COLO829 (cell line): Measurements from ENCODE around the gene OR6Q1.
"Not testable (repeated sequence)": the region's sequence is repeated elsewhere in the genome, so short reads cannot be mapped to it uniquely, and the experiment has no call there.

Source experiments
- DNase-seq: peaks from one replicate; pipeline ENCODE4 v3.0.0; 2012; ENCODE audit warnings: low spot score

OR6Q1 gene, protein sequence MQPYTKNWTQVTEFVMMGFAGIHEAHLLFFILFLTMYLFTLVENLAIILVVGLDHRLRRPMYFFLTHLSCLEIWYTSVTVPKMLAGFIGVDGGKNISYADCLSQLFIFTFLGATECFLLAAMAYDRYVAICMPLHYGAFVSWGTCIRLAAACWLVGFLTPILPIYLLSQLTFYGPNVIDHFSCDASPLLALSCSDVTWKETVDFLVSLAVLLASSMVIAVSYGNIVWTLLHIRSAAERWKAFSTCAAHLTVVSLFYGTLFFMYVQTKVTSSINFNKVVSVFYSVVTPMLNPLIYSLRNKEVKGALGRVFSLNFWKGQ

DNA sequence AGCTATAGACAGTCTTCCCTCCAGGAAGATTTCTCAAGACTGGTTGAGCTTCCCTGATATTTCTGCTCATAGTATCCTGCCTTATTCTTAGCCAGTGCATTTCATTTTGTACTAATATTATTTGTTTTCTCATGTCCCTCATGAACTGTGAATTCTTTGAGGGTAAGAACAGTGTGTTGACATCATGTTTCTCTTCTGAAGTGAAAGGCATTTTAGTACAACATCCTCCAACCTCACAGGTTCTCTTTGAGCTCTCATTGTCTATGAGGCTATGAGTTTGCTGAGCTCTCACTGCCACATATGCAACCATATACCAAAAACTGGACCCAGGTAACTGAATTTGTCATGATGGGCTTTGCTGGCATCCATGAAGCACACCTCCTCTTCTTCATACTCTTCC, at the start of gene OR6Q1:
TSS of gene OR6Q1 (plus strand) at position 301 of the 400 bp plus-strand sequence. CDS start at position 301, 0 bp downstream.
- no peak for DNase-seq

DNA sequence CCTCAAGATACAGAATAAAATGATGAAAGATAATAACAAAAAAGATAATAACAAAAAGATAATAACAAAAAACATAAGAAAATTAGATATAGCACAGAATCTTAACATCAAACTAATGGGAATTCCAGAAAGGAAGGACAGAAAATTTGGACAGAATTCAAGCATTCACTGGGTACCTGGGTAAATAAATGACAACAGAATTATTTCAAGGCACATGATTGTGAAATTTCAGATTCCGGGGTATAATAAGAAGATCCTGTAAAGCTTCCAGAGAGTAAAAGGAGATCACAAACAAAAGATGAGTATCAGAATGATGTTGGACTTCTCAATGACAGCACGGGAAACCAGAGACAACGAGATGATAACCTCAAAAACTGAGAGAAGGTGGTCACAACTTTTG, 49.2 kb upstream of the OR6Q1 start:
- no peak for DNase-seq

DNA sequence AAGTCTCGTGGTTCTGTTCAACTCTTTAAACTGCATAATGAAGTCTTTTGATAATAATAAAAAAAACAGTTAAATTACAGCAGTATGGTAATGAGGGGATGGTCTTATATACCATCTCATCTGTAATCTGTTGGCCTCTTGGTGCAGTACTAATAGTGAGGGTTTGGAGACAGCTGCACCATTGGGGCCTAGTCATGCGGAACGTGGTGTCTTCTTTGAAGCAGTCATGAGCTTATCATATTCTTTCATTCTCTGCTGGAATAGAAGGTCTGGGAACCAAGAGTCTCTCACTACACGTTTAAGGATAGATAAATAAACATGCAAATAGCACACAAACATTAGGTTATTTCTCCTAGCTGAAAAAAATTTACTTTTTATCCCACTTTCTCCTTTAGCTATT, 48.0 kb upstream of the OR6Q1 start:
- DNase-seq: no peak

DNA sequence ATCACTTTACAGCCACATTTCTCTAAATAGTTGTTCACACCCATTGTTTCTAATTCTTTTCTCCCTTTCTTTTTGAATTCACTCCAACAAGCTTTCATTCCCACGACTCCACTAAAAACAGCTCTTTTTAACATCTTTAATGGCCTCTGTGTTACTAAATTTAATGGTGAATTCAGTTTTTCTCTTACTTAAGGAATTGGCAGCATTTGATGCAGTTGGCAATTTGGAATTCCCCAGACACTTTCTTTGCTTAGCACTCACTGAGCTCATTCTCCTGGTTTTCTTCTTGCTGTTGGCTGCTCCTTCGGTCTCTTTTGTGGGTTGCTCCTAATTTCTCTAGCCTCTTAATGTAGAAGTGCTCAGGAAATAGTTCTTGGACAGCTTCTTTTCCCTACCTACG, 47.6 kb upstream of the OR6Q1 start:
- DNase-seq: no peak

DNA sequence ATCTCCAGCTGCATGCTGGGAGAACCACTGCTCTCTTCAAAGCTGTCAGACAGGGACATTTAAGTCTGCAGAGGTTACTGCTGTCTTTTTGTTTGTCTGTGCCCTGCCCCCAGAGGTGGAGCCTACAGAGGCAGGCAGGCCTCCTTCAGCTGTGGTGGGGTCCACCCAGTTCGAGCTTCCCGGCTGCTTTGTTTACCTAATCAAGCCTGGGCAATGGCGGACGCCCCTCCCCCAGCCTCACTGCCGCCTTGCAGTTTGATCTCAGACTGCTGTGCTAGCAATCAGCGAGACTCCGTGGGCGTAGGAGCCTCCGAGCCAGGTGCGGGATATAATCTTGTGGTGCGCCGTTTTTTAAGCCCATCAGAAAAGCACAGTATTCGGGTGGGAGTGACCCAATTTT, 31.2 kb upstream of the OR6Q1 start:
- not testable (repeated sequence) for DNase-seq

DNA sequence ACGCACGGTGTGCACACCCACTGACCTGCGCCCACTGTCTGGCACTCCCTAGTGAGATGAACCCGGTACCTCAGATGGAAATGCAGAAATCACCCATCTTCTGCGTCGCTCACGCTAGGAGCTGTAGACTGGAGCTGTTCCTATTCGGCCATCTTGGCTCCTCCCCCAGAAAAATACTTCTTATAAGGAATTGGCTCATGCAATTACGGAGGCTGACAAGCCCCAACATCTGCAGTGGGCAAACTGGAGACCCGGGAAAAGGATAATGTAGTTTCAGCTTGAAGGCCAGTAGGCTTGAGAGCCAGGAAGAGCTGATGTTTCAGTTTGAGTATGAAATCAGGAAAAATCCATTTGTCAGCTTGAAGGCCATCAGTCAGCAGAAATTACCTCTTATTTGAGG, 30.7 kb upstream of the OR6Q1 start:
- not testable (repeated sequence) for DNase-seq

DNA sequence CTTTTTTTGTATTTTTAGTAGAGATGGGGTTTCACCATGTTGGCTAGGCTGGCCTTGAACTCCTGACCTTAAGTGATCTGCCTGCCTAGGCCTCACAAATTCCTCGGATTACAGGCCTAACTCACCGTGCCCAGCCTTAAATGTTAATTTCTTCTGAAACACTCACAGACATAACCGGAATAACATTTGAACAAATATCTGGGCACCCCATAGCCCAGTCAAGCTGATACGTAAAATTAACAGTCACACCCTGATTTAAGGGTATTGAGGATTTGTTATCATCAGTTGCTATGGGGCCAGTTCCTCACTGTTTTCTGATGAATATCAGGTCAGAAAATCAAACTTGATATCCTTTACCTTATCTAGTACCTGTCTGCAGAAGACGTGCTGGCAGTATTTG, 30.1 kb upstream of the OR6Q1 start:
- no peak for DNase-seq

DNA sequence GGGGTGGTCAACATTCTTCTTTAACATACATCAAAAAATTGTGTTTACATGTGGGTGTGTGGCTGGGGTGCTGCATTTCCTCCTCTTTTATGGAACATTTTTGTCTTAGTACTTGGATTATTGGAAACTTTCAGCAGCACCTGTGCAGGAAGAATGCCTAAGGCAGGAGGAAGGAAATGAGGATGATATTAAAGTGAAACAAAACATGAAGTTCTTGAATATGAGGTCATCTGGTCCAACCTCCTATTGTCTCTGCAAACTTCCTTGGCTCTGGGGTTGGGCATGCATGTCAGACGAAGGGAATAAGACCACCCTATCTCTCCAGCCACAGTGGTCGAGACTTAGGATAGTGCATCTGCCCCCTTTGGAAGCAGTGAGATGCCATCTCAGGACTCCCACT, 27.7 kb upstream of the OR6Q1 start:
- DNase-seq: no peak

DNA sequence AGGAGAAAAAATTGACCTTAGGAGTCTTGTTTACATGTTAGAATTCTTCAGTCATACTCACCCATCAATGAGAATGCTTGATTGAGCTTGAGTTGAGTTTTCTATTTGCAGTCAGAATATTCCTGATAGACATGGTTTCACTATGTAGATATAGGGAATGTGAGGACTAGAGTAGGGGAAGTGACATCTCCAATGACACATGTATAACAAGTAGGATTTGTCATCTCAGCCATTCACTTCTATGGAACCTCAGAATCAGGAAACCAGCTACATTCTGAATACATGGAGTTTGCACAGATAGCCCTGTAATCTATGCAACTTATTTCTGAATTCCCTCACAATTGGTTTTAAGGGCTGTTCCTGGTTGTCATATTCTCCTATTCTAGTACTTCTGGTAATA, 27.2 kb upstream of the OR6Q1 start:
- no peak for DNase-seq

DNA sequence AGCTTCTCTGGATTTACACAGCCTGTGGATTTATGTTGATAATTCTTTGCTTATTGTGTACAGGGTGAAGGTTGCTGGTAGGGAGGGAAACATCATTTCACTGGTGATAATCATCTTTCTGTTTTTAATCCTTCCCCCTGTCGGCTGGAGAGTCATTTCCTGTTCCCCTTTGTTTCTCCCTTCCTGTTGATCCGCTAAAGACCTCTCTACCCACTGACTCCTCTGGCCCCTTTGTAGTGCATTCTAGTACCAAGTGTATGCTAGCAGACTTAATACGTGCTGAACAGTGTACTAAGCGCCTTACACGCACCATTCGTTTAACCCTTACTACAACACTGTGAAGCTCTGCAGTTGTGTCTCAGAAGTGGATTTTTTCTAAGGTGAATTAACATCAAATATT, 26.1 kb upstream of the OR6Q1 start:
- no peak for DNase-seq

DNA sequence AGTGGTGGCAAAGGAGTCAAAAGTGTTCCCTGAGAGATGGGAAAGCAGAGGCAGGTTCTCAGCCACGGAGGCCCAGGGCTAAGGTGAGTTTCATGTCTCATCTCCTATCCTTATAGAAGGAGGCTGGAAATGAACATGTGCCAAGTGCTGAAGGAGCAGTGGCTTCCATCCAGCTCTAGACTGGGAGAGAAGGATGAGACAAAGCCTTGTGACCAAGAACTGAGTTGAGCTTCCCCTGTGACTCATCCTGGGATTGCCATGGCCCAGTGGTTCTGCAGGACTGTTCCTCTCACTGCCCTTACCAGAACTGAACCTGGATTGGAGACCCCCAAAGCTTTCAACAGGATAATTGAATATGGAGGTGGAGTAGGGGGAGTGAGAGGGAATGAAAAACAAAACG, 23.8 kb upstream of the OR6Q1 start:
- no peak for DNase-seq

DNA sequence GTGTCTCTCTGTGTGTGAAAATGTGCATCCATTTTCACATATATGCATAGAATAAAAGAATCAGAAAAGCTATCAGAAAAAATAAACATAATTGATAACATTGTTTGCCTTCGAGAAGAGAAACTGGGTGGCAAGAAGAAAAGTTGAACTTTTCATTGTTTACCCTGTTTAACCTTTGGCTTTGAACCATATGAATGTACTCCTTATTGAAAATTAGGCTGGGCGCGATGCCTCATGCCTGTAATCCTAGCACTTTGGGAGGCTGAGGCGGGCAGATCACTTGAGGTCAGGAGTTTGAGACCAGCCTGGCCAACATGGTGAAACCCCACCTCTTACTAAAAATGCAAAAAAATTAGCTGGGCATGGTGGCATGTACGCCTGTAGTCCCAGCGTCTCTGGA, 19.0 kb upstream of the OR6Q1 start:
- DNase-seq: no peak

DNA sequence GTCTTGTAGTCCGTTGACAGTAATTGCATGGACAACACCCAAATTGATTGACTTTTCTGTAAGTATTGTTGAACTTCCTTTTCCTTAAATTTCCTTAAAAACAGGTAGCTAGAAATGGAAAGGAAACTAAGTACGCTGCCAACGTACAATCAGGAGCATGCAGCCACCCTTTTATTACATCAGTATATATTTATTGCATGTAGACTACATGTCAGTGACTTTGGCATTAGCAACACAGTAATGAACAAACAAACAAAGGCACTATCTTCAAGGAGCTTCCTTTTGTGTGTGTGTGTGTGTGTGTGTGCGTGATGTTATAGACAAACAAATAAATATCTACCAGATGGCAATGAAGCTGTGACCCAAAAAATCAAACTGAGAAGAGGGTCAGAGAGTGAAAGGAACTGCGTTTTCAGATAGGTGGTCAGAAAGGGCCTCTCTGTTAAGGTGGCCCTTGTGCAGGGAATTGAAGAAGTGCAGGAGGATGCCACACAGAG, 7.3 kb upstream of the OR6Q1 start, which contains the start of gene OR9Q1:
TSS of gene OR9Q1 (plus strand) at position 447 of the 497 bp plus-strand sequence. CDS start 155,564 bp downstream, outside the sequence.
- DNase-seq: no peak

DNA sequence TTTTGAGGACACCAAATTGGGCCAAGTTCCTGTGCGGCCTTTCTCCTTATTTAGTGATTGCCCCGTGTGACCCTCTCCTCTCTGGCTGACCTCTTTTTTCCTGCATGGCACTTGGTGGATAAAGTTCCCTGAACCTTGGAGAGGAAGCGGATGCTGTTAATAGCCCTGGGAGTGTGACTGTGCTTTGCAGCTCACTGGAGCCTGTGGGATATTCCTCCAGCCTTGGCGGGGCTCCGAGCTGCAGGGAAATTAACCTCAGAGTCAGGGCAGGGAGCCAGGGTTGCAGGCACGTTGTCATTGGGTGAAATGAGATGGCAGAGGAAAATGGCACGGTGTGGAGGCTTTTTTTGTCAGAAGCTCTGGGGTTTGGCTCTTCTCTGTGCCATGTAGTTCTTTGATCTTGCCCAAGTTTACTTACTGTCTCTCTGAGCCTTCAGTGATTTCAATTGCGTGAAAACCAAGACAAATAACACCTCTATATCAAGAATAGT, 6.1 kb upstream of the OR6Q1 start:
- DNase-seq: no peak

DNA sequence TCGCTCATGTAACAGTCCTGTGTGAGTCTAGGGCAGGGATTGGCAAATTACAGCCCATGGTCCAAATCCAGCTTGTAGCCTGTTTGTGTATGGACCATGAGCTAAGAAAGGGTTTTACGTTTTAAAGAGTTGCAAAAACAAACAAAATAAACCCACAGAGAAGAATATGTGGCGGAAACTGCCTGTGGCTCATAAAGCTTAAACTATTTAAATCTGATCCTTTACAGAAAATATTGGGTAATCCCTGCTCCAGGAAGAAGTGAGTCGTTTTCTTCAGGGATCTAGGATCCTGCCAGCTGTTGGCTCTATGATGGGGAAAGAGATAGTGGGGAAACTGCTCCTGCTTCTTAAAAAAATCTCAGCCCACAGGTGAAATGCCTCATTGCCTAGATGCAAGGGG, 3.4 kb upstream of the OR6Q1 start:
- DNase-seq: no peak

DNA sequence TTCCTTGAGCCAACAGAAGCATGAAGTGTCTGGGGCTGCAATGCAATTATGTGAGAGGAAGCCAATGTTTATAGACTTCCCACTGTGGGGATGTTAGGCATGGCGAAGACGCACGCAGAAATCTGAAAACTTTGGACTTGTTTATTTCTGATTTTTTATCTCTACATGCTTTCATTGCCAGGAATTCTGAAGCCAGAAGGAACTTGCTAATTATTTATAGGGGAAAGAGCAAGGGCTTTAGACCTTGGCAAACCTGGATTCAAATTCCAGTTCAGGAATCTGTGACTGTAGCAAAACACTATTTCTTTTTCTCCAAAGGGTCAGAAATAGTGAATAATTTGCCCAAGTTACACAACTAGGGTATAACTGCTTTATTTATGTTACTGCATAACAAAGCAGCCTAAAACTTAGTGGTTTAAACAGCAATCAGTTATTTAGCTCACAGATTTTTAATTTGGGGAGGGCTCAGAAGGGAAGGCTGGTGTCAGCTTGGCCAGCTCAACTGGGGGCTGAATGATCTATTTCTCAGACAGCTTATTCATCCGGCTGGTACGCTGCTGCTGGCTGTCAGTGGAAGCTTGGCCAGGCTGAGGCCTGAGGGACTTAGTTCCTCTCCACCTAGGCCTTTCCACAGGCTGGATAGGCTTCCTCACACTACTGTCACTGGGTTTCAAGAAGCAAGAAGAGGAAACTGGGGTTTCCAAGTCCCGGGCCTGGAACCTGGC, 1.9 kb upstream of the OR6Q1 start:
- DNase-seq: no peak

DNA sequence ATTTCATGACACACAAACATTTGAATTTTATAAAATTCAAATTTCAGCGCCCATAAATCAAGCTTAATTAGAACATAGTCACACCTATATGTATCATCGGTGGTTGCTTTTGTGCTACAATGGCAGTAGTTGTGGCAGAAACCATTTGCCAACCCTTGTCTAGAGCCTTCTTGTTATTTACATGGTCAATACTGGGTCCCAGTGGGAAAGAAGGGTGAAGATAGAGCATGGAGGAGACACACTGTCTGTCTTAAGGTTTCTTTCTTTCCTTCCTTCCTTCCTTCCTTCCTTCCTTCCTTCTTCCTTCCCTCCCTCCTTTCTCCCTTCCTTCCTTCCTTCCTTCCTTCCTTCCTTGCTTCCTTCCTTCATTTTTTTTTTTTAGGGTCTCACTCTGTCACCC, 3.7 kb downstream of the OR6Q1 start:
- DNase-seq: no peak

DNA sequence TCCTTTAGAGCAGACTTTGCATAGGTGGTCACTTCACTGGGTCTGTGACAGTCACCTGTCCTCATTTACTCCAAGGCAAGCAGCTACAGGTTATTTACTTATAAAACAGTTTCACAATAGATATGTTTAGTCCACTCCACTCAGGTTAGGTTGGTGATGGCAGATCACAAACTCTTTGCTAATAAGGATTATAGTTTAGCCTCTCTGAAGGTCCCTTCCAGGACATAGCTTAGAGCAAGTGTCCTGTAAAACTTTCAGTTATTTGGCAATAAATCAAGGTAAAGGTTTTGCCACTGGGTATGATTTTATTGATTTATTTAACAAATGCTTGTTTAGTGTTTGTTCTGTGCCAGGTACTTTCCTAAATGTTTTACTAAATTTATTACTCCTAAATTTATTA, 8.8 kb downstream of the OR6Q1 start:
- DNase-seq: no peak

DNA sequence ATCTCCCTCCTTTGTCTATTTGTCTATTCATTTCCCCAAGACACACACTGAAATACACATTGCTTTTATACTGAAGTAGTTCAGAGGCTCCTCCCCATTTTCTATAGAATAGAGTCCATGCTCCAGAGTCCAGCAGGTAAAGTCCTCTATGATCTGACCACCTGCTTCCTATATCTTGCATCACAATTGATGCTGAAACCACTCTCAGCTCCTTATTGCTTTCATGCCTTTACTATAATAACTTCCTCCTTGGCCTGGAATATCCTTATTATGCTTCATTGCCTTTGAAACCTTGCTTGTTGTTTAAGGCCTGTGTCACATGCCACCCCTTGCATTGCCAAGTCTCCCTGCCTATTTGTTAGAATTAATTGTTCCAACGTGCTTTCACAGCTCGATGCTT, 12.6 kb downstream of the OR6Q1 start:
- DNase-seq: no peak

DNA sequence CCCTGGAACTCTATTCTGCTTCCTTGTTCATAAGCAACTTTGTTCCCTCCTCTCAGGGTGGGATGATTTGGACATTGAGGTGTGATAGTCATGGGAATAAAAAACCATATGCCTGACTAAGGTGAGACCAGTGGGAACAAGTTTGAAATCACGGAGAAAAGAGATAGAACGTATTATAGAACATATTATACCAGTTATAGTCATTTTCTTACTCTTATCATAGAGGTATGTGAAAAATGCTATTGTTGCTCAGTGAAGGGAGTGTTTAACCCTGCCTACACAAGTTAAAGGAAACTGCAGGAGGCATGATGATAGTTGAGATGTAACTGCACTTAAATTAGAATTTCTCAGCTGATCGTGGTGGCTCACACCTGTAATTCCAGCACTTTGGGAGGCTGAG, 15.5 kb downstream of the OR6Q1 start:
- no peak for DNase-seq

DNA sequence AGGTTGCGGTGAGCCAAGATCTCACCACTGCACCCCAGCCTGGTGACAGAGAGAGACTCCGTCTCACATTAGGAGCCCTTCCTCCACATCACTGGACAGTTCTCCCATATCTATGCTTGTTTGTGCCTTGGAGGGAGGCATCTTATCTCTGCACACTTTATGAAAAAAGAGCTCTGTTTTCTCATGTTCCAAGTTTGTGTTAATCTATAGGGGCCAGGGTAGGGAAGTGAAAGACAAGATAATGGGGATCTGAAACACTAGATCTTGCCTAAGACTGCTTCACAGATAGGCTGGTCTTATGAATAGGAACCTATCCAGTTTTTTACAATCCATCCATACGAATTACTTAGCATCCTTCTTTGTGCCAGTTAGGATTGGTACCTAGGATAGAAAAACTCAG, 17.1 kb downstream of the OR6Q1 start:
- DNase-seq: no peak

DNA sequence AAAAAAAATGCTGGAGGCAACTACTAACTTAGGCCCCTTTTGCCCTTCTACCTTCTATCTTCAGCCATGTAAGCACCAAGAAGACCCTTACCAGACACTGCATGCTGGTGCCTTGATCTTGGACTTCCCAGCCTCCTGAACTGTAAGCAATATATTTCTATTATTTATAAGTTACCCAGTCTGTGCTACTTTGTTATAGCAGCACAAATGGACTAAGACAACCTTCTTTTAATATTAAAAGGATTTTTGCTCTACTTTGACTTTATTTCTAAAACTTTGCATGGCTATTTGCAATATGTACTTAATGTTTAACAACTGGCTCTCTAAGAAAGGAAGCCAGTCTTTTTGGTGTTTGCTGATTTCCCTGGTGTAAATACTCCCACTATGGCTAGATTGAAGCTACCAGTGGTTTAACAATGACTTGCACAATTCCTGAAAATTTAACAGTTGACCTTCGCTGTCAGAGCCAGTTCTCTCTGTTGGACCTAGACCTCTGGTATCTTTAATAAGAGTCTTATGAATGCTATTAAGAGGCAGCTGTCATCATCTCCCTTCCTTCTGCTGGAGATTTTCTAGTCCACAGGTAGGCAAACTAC, 25.2 kb downstream of the OR6Q1 start:
- DNase-seq: no peak

DNA sequence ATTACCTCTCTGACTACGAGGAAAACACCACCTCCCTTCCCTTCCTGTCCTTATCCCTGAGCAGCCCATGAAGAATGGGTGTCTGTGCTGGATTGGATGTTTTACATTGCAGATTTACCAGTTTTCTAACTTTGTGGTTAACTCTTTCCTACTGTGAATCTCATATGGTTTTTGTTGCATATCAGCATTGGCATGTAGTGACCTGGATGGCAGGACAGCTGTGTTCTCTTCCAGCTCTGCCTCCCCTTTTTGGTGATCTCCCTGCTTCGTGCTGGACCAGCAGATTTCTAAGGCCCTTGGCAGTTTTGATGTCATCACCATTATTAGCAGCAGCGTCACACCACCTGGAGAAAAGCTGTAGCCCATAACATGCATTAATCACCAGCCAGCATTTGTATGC, 26.7 kb downstream of the OR6Q1 start:
- DNase-seq: no peak
